Effector CD8-positive, alpha-beta T cell (primary cell): ENCODE data around the gene TRERF1.

ENCODE experiments used
- DNase-seq: peaks from one replicate; lab custom pipeline; 2025; lab: John Stamatoyannopoulos, UW

Gene TRERF1

DNA sequence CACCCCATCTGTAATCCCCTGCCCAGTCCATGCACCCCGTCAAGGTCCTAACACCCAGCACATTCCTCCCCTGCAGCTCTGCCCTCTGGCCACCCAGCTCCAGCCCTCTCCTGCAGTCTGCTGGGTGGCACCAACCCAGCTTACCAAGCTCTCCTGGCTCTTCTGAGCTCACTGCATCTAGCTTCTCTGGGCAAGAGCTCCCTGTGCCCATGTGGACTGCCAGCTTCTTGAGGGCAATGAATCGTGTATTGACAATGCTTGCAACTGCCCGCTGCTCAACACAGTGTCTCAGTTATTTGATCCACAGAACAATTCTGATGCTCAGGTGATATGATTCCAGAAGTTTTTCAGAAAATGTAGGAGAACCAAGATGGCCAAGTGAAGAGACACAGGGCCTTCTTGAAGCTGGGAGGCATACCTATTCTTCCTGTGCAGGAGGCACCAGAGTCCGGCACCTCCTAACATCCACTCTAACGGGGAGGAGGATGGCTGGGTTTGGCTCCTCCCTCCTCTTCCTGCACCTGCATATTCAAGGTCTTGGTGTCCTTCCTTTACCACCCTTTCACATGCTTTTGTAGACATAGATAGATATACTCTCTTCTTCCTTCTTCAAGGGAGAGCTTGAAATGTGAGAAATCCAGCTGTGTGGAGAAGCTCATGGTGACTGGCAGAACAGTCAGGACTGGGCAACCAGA is 85.6 kb downstream of the TRERF1 start:
- no peak for DNase-seq

DNA sequence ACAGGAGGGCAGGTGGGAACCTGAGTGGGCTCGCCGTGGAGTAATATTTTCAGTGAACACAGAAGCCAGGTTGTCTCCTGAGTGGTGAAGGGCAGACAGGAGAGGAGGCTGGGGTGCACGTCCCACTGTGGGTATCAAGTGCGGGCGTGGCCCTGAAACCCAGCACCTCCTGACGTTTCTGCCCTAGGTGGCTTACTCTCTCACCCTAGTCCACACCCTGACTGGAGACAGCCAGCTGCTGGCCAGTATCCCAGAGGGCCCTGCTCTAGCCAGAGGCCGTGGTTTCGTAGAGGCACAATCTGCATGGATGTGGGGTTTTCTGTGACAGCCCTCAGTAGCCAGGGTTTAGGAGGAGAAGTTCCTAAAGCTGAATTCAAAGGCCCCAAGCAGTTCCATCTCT is 86.7 kb downstream of the TRERF1 start:
- DNase-seq: no peak

DNA sequence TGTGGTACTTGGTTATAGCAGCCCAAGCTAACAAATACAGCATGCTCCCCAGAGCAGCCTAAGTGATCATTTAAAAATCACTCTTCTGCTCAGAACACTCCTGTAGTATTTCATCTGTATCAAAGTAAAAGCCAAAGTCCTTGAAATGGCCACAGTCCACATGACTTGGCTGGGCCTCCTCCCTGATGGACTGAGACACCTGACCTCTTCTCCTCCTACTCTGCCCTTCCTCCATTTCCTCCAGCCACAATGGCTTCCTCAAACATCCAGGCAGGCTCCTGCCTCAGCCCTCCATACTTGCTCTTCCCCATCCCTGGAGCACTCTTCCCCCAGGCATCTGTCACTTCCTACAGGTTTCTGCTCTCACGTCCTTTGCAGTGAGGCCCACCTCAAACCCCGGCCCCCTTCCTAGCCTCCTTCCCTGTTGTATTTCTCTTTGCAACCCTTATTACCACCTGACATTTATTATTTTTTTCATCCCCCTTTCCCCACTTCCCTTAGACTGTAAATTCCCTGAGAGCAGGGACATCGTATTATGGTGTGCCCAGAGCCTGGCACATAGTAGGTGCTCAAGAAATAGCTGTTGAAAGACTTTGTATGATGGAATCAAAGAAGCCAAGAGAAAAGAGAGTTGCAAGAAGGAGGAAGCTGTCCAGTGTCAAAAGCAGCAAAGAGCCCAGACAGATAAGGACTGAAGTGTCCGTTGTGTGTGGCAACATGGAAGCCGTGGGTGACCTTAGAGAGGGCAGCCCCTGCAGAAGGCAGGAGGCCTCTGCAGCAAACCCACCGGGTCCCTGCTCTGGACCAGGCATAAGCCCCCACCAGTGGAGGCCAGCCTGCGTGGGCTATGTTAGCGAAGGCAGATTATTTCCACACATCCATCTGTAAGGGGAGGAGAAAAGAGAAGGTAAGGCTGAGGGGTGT is 87.5 kb downstream of the TRERF1 start:
- DNase-seq: no peak

DNA sequence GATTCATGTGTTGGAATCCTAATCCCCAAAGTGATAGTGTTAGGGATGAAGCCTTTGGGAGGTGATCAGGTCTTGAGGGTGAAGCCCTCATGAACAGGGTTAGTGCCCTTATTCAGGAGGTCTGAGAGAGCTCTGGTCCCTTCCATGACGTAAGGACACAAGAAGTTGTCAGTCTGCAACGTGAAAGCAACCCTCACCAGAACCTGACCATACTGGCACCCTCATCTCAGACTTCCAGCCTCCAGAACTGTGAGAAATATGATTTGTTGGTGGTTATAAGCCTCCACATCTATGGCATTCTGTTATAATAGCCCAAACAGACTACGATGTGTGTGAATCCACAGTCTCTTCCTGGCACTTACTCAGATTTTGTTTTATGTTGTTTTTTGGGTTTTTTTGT is 90.7 kb downstream of the TRERF1 start:
- DNase-seq: no peak

DNA sequence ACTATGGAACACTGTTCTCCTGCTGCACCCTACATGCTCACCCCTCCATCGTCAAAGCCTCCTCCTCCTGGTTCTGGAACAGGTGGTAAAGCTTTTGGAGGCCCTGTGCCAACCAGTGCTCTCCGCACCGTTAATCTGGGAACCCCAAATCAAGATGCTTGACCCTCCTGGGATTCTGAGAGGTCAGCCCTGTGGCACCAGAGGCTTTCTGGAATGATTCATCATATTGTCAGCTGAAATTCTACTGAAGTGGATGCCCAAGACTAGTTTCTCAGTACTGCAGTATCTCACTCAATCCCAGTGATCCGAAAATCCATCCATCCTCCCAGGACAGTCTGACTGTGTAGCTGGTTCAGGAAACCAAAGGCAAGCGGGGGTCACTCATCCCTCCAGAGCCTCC is 92.7 kb downstream of the TRERF1 start:
- no peak for DNase-seq

DNA sequence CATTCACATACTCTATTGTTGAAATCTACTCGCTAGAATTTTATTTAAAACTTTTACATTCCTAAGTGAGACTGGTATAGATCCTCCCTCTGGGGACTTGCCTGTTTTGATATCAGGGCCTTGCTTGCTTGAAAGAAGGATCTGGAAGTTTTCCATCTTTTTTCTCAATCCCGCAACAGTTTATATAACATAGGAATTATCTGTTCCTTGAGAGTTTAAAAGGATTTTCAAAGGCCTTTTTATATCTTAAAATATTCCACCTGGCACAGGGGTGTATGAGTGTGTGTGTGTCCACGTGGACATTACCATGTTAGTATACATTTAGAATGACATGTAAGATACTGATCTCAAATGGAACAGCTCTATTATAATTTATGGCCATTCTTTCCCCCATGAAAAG is 96.3 kb downstream of the TRERF1 start:
- no peak for DNase-seq

DNA sequence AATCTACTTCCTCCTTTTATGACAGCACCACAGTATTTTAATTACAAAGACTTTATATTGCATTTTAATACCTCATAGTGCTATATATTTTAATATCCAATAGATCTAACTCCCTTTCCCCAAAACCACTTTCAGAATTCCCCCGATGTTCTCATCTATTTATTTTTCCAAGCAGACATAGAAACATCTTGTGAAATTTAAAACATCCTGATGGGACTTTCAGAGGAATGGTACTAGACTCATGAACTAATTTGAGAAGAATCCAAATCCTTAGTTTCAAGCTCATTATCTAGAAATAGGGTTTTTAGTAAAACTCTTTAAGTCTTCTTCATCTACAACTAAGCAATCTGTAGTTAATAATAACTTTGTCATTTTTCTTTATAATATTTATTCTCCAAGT is 97.0 kb downstream of the TRERF1 start:
- DNase-seq: no peak

DNA sequence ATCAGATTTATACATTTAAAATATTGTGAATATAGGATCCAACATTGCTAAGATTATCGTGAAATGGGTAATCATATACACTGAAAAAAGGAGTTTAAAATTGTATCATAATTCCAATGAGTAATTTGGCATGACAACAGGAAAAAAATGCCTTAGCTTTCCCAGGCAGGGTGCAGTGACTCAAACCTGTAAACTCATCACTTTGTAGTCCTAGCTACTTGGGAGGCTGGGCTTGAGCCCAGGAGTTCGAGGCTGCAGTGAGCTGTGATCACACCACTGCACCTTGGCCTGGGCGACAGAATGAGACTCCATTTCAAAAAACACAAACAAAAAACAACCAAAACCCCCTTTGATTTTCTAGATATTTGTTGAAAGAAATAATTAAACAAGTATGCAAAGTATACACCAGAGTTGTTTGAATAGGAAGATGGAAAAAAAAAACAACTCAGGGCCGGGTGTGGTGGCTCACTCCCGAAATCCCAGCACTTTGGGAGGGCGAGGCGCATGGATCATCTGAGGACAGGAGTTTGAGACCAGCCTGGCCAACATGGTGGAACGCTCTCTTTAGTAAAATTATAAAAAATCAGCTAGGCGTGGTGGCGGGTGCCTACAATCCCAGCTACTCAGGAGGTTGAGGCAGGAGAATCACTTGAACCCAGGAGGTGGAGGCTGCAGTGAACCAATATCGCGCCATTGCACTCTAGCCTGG is 98.7 kb downstream of the TRERF1 start:
- DNase-seq: no peak

DNA sequence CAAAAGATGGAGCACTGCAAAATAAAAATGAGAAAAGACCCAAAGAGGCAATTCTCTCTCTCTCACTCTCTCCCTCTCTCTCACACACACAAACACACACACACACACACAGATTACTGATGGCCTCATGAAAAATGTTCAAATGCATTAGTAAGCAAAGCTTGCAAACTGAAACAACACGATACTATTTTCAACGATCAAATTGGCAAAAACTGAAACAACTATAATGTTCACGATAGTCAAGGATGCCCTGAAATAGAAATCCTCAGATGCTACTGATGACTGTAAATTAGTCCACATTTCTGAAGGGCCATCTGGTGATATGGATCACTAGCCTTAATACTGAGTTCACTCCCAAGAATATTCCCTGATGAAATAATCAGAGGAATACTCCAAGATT is 100.8 kb downstream of the TRERF1 start:
- no peak for DNase-seq

DNA sequence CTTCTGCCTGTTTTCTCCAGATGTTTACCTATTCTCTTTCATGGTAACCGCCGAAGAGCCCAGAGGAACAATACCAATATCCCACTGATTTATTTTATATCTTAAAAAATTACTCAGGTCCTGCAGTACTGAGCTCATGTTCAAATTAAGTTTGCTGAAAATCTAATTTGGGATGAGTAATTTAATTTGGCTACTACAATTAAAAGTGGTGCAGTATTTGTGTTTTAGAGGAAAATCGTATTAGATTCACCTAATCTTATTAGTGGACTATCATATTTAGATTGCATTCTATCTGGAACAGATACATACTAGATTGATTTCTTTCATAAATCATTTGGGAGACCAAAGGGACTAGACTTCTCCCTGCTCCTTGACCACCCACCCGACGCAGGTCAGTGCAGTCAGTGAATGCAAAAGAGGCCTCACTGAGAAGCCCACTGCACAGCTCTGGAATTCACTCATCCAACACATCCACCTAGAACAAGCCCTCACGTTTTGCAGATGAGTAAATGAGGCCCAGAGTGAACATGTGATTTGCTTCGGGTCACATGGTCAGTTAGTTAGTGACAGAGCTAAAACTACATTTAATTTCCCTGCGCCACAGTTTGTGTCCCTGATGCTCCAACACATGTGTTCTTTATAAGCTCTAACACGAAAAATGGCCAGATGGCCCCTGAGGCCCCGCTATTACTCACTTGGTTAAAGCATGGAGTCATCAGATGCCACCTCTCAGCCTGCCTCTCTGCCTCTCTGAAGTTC is 101.8 kb downstream of the TRERF1 start:
- DNase-seq: no peak

DNA sequence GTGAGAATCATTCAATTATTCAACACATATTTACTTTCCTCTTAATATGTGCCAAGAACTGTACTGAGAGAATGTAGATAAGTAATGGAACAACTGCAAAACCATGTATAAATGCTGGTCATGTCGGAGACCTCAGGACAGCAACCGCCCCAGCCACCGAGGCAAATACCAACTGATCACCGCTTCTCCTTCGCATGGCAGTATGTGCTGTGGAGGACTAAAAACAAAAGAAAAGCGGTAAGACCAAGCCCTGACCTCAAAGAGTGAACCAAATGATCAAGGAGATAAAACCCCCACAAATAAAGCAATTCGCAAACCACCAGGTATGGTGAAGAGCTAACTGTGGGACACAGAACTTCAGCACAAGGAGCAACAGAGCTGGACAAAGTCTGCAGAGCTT is 104.3 kb downstream of the TRERF1 start:
- no peak for DNase-seq

DNA sequence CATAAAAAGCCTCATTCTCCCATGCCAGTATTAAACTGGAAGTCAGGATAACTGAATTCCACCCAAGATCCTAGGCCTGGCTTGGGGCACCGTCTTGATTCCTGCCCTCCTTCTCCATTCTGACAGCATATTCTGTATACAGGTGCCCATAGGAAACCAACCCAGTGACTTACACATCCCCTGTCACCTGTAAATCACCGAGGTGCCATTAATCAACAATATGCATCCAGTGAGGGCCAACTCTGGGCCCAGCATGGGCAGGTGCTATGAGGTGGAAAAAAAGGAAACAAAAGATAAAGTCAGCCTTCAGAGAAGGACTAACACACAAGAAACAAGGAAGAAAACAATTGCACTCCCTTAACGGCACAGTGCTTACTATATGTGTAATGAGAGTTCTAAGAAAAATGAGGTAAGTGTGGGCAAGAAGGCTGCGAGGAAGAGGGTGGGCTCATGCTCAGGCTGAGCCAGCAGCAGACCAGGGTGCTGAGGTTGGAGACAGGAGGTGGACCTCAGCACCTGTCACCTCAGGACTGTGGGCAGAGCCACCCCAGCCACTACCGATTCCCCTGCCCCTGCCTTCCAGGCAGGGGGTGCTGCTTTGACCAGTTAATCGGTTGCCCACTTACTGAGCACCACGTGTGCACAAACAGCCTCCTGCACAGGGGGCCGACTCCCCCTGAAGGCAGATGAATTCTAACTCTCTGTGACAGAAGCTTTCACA is 105.9 kb downstream of the TRERF1 start:
- no peak for DNase-seq

DNA sequence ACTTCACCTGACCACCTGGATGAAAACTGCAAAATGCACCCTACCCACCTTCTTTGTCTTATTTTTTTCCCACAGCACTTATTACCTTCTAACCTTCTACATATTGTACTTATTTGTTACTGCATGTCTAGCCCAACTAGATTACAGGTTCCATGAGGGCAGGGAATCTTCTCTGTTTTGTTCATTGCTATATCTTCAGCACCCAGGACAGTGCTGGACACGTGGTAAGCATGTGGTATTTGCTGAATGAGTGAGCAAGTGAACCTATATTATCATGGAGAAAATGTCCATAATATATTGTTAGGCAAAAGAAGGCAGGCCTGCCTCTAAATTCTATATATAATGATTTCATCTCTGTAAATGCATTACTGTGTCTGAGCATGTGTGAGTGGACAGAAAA is 107.0 kb downstream of the TRERF1 start:
- DNase-seq: no peak

DNA sequence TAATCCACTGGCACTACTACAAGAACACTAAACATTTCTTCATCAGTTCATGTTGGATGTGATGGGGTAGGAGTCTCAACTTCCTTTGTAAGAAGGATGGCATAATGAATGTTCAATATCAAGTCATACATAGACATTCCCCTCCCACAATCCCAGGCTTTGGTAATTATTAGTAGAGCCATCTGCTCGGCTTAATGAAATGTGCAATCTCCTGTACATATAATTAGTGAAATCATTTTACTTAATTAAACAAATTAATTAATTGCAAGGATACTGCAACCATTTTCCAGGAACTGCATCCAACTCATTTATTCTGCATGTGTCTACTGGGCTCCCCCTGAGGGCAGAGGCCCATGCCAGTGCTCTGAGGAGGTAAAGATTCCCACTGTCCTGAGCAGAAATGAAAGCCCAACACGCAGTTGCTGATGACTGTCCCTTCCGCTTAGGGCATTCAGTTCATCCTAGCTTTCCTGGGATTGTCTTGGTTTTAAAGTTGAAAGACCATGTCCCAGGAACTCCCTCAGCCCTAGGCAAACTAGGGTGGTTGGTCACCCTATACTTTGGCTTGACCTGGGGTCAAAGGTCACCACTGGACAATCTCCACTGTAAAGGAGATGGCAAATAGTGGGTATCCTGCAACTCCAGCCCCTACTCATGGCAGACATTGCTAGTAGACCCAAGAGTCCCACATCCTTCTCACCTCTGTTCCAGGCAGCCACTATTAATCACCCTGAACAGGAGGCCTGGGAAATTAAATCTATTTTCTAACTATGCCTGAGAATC is 109.8 kb downstream of the TRERF1 start:
- DNase-seq: no peak

DNA sequence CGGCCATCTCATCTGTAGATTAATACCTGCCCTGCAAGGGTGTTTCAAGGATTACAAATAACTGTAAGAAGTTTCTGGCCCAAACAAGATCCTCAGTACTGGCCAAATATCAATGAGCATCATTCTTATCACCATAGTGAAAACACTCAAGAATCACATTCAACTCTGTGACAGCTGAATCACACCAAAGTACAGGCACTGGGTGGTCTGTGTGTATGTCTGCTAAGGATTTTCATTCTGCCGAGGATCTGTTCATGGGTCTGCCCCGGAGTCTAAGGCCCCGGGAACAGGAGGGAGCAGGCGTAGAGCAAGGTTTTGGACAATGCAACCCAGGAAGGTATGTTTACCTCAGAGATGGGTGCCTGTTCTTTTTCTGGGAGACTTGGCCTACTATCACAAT is 110.5 kb downstream of the TRERF1 start:
- DNase-seq: no peak

DNA sequence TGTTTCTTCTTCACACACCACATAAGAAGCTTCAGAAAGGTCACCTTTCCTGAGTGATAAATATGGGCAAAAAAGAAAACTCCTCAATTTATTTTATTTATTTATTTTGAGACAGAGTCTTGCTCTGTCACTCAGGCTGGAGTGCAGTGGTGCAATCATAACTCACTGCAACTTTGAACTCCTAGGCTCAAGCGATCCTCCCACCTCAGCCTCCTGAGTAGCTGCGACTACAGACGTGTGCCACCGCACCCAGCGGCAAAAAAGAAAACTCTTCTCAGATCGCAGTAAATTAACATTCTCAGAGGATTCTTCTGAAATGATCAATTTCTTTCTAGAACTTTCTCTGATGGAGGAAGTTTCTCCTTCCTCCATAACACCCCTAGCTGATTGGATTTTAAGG is 111.2 kb downstream of the TRERF1 start:
- DNase-seq: no peak

DNA sequence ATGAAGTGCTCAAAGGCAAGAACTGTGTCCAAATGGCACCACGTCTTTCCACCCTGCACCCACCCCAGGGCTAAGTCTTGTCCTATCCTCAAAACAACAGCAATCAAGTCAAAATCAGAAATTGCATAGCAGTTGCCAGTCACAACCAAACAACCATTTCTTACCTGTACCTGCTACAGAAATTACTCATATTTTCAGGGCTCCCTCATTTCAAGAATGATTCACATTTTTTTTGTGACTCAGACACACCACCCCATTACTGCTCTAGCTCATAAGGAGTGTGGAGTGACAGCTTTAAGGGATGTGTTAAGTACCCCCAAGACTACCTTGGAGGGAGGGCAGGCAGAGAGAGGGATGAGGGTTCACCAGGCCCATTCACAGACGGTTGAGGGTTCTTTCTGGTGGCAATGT is 111.7 kb downstream of the TRERF1 start:
- no peak for DNase-seq

DNA sequence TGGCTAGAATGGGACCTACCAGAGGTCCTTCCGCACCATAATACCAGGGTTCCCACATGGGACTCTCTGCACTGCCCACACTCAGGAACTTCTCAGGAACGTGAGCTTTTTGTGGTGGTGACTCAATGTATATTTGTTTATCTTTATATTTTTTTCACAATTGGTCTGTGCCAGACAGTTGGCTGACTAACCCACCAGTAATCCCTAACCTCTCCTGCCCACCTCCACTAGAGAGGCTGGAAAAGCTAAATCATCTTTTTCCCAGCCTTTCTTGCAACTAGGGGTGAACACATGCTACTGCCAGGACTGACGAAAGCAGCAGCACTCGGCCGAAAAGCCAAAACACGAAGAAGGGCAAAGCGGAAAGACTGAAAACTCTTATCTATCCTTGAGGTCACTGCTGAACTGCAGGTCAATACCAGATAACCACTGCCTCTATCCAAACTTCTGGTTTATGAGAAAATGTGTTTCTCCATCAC is 112.9 kb downstream of the TRERF1 start:
- DNase-seq: no peak

DNA sequence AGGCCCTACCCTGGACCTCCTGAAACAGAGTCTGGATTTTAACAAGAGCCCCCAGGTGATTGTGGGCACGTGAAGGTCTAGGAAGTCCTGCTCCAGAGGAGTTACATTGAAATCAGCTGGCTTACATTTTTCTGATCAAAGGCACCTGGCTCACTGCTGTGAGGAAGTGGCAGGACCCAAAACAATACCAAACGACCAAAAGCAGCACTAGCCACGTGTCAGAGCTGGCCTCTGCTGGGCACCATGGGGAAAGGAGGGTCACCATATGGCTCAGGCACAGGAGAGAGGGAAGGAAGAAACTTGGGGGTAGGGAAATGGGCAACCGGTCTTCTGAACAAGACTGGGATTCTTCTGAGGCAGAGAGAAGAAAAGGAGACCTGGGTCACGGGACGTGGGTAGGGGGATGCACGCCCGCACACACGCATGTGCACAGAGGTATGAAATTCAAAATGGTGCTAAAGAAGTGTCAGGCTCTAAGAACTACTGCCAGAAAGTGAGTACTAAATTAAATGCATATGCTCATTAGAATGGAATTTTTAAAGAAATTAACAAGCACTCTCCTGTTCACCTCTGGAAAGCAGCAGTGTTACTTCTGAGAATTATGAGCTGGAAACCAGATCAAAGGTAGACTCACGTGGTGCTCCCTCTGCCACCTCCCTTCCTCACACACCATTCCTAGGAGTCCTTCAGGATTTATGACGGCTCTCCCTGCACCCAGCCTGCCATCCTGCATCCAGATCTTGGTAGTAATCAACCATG is 113.6 kb downstream of the TRERF1 start:
- DNase-seq: no peak

DNA sequence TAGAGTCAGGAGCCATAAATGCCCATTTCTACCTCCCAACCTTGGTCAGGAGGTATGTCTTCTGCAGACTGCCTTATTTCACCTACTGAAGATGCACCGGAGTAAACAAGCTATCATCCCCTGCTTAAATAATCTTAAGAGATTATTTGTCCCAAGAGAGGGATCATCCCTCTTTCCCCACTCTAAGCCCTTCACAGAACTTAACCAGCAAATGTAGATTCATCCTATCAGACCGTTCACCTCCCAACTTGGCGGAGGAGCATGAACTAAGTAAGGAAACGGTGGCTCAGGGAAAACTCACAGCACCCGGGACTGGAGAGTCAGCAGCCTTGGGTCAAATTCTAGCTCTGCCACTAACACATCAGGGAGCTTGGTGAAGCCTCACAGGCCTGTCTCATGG is 115.3 kb downstream of the TRERF1 start:
- no peak for DNase-seq
